ENCODE data around the gene ABLIM2. TPM values are rescaled to one million over a fixed set of nuclear protein-coding genes. Genes with fewer than 3 reads are reported as not detected.

The ABLIM2 gene
- total and polyA plus RNA-seq, 2 donors (not counting 1 experiment from before 2014, with no cell fraction given): 3.3 to 79.0 TPM

DNA sequence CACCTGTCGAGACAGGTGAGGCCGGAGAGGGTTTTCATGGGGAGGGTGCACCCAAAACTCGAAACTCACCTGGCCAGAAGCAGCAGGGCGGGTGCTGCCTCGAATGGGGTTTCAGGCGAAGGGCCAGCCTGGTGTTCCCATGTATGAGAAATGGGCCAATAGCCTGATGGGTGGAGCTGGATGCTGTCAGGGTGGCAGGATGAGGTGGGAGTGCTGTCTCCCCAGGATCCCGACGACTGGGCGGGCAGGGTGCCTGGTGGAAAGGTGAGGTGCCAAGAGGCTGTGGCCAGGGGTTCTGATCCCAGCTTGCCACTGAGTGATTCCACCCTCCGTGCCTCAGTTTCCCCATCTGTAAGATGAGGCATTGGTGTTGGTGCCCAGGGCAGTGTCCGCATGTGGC is 23.7 kb upstream of the ABLIM2 start:
- Mint-ChIP-seq H3K9me3 (ENCODE audit: insufficient read depth) (no peaks in the 10 kb centered on the region), H3K27ac (no peak overlapping the region), H3K4me3 (no peak overlapping the region), H3K27me3 (peaks cover 4% of the 10 kb centered on the region), H3K4me1 (no peaks in the 10 kb centered on the region)
- Histone ChIP-seq H3K9me3 (ENCODE audit: control extremely low read depth in 1 of 3, control insufficient read depth in 2 of 3, insufficient read depth in 1 of 3, low read length in 2 of 3) (no peaks in the 10 kb centered on the region), H2AFZ (ENCODE audit: insufficient read depth, low read depth, low read length, poor library complexity, severe bottlenecking) (no peak overlapping the region), H3K79me2 (ENCODE audit: control insufficient read depth, insufficient read depth, low read length) (no peaks in the 10 kb centered on the region), H3K9ac (ENCODE audit: low read length) (no peak overlapping the region), H3K36me3 (replicated peaks in 1 of 2; ENCODE audit: control extremely low read depth in 1 of 2, control insufficient read depth in 1 of 2, extremely low read depth in 1 of 2, insufficient read depth in 2 of 2, low read length in 1 of 2) (no peaks in the 10 kb centered on the region), H4K20me1 (ENCODE audit: control insufficient read depth, insufficient read depth, low read length, poor library complexity, severe bottlenecking) (no peaks in the 10 kb centered on the region), H3K27me3 (replicated peaks in 1 of 4; ENCODE audit: control extremely low read depth in 1 of 4, control insufficient read depth in 3 of 4, insufficient read depth in 4 of 4, low read length in 3 of 4) (no peaks in the 10 kb centered on the region), H3K27ac (ENCODE audit: low read length in 2 of 2) (no peak overlapping the region), H3K4me2 (replicated peaks; ENCODE audit: low read depth, low read length, poor library complexity, severe bottlenecking) (no peak overlapping the region), H3K4me1 (ENCODE audit: control insufficient read depth in 2 of 2, insufficient read depth in 2 of 2, low read length in 2 of 2) (no peaks in the 10 kb centered on the region), H3K4me3 (ENCODE audit: control extremely low read depth in 1 of 5, extremely low read depth in 1 of 5, insufficient read depth in 1 of 5, low read depth in 2 of 5, low read length in 4 of 5) (no peak overlapping the region)
- WGBS (ENCODE audit: insufficient coverage): 95% methylated on average over 11 of the region's 11 CpGs
- ATAC-seq (ENCODE audit: low read depth) (no peak), DNase-seq (no peak)
- TF ChIP-seq CTCF (IDR thresholded peaks at IDR 0.05) (no peak), EZH2 (IDR thresholded peaks at IDR 0.05; ENCODE audit: borderline replicate concordance, insufficient read depth, low read depth, low read length, poor library complexity, severe bottlenecking) (no peak)
- intact Hi-C loops (cut with micrococcal nuclease): no loop called here
- CTCF ChIA-PET: interaction anchor here (2.1 kb wide), 1 partner anchor 10 kb away, joined by 9 read pairs; no protein-coding TSS in a partner anchor
- POLR2A ChIA-PET: interaction anchor here (1.1 kb wide), 1 partner anchor 17 kb away, joined by 4 read pairs; the partner anchor contains the start of gene SH3TC1

GRCh38 chr4:8181844-8182243 is 23.2 kb upstream of the ABLIM2 start:
- TF ChIP-seq EZH2 (IDR thresholded peaks at IDR 0.05; ENCODE audit: borderline replicate concordance, insufficient read depth, low read depth, low read length, poor library complexity, severe bottlenecking): no peak
- TF ChIP-seq CTCF (IDR thresholded peaks at IDR 0.05): no peak
- H3K27me3 ChIP-seq (replicated peaks in 1 of 4; ENCODE audit: control extremely low read depth in 1 of 4, control insufficient read depth in 3 of 4, insufficient read depth in 4 of 4, low read length in 3 of 4): no peaks in the 10 kb centered on the region
- POLR2A ChIA-PET: interaction anchor here (1.1 to 1.2 kb wide), 2 partner anchors 9 to 17 kb away, joined by 4 to 5 read pairs; partner anchors contain the start of gene SH3TC1
- H3K4me3 ChIP-seq (ENCODE audit: control extremely low read depth in 1 of 5, extremely low read depth in 1 of 5, insufficient read depth in 1 of 5, low read depth in 2 of 5, low read length in 4 of 5): no peak overlapping the region
- no peaks in the 10 kb centered on the region for H3K4me1 ChIP-seq (ENCODE audit: control insufficient read depth in 2 of 2, insufficient read depth in 2 of 2, low read length in 2 of 2)
- Mint-ChIP-seq H3K4me3 (no peak overlapping the region), H3K4me1 (peaks cover 2% of the 10 kb centered on the region), H3K9me3 (ENCODE audit: insufficient read depth) (no peaks in the 10 kb centered on the region), H3K27me3 (peaks cover 4% of the 10 kb centered on the region), H3K27ac (no peak overlapping the region)
- DNase-seq (no peak), ATAC-seq (ENCODE audit: low read depth) (no peak)
- 96% methylated on average over 7 of the region's 7 CpGs for WGBS (ENCODE audit: insufficient coverage)
- intact Hi-C loops (cut with micrococcal nuclease): no loop called here
- H3K9me3 ChIP-seq (ENCODE audit: control extremely low read depth in 1 of 3, control insufficient read depth in 2 of 3, insufficient read depth in 1 of 3, low read length in 2 of 3): no peaks in the 10 kb centered on the region
- no peak overlapping the region for H2AFZ ChIP-seq (ENCODE audit: insufficient read depth, low read depth, low read length, poor library complexity, severe bottlenecking)
- no peaks in the 10 kb centered on the region for H4K20me1 ChIP-seq (ENCODE audit: control insufficient read depth, insufficient read depth, low read length, poor library complexity, severe bottlenecking)
- H3K27ac ChIP-seq (ENCODE audit: low read length in 2 of 2): no peak overlapping the region
- no peak overlapping the region for H3K4me2 ChIP-seq (replicated peaks; ENCODE audit: low read depth, low read length, poor library complexity, severe bottlenecking)
- no peaks in the 10 kb centered on the region for H3K36me3 ChIP-seq (replicated peaks in 1 of 2; ENCODE audit: control extremely low read depth in 1 of 2, control insufficient read depth in 1 of 2, extremely low read depth in 1 of 2, insufficient read depth in 2 of 2, low read length in 1 of 2)
- H3K9ac ChIP-seq (ENCODE audit: low read length): no peak overlapping the region
- no peaks in the 10 kb centered on the region for H3K79me2 ChIP-seq (ENCODE audit: control insufficient read depth, insufficient read depth, low read length)
- CTCF ChIA-PET: interaction anchor here (2.1 kb wide), 1 partner anchor 9 kb away, joined by 9 read pairs; no protein-coding TSS in a partner anchor
